NCI-H2081 treated with DMSO at 0.1 percent for 48 hours (cell line): Measurements from ENCODE around the gene SGMS2.

ENCODE experiments used
- DNase-seq: peaks from one replicate; lab custom pipeline; 2025; lab: John Stamatoyannopoulos, UW

The SGMS2 gene

GRCh38 chr4:107824350-107825071 lies at the start of gene SGMS2:
TSS of gene SGMS2 (plus strand) at chr4:107824932. CDS start at chr4:107895554, 70,622 bp downstream.
- DNase-seq = no peak

GRCh38 chr4:107777890-107778289 lies 46.8 kb upstream of the SGMS2 start:
- DNase-seq = no peak

- no peak for DNase-seq
Measured at GRCh38 chr4:107778784-107779530, 45.8 kb upstream of the SGMS2 start.

DNA sequence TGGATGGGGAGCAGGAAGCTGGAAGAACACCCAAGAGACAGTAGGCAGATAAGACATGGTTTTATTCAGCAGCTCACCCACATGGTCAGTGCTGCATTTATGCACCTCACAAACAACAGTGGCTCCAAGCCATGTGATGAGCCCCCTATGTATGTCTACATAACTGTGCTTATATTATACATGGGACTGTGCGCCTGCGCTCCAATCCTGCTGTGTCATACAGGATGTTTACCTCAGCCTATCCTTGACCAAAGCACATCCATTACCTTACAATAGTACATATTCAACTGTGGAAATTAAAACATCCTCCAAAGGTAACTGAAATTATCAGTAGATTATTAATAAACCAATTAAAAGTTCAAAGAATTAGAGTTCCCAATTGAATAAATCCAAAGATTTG lies 44.1 kb upstream of the SGMS2 start:
- no peak for DNase-seq

DNA sequence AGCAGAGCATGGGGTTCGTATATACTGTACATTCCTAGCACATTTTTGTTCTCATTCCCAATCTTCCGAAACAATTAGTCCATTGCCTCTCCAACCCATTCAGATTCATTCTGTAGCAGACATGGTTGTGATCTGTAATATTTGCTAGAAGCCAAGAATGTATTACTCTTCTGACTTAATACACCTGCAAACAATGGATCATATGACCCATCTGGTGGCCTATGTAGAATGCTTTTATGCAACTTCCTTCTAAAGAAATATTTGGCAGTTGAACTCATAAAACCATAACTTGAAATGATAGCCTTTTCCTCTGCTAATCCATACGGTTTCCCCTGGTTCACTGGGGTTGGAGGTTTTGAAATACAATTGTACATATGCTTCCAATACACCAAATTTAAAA lies 32.8 kb upstream of the SGMS2 start:
- DNase-seq = no peak

- no peak for DNase-seq
Measured at GRCh38 chr4:107792711-107793110, 32.0 kb upstream of the SGMS2 start.

GRCh38 chr4:107793996-107794395 lies 30.7 kb upstream of the SGMS2 start:
- DNase-seq = no peak

GRCh38 chr4:107799669-107800450 lies 24.9 kb upstream of the SGMS2 start:
- no peak for DNase-seq

DNA sequence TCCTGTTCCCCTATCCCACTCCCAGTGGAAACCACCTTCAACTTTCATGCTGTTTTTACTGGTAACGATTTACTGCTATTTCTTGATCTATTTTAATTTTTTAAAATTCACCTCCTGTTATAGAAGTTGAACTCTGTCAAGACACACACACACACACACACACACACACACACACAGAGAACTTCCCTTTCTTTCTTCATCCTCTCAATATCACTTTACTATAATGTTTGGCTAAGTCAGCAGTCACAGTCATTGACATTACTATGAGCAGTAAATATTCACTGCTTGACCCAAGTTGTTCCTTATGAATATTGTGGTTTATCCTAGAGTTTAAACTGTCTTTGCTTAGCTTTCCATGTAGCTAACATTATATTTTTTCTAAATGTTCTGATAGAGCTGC lies 24.0 kb upstream of the SGMS2 start:
- DNase-seq = no peak

DNA sequence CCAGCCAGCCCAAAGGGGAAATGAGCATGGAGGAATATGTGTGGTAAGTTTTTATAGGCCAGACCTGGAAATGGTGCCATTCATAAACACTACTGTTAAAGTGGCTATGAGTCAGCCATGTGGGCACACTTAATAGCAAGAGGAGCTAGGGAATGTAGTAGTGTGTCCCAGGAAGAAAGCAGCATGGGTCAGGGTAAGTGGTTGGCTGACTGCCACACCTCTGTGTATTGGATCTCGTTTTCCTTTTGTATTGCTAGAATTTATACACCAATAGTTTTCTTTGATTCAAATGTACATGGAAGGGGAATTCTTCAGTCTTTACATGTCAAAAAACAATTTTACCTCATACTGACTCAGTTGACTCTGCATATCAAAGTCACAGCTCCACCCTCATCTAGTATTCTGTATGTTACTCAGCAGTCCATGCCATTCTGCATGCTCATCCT lies 22.9 kb upstream of the SGMS2 start:
- DNase-seq = no peak

GRCh38 chr4:107804956-107805355 lies 19.8 kb upstream of the SGMS2 start:
- no peak for DNase-seq

GRCh38 chr4:107806196-107806595 lies 18.5 kb upstream of the SGMS2 start:
- no peak for DNase-seq

- DNase-seq = no peak
Measured at GRCh38 chr4:107808572-107808971, 16.2 kb upstream of the SGMS2 start.

DNA sequence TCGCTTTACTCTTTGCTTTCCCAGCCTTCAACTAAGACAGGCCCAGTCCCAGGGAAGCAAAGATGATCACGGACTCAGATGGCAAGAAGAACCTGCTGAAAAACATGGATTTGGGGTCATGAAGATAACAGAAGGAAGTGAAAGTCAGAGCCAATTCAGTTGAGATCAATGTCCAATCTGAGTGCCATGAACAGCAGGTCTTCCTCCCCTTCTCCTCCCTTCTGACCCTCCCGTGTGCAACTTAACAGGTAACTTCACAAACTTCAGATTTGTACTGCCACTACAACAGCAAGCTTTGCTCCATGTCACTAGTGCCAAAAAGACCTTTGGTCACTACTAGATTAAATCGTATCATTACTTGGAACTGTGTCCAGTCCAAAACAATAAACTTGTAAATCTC lies 15.5 kb upstream of the SGMS2 start:
- no peak for DNase-seq

DNA sequence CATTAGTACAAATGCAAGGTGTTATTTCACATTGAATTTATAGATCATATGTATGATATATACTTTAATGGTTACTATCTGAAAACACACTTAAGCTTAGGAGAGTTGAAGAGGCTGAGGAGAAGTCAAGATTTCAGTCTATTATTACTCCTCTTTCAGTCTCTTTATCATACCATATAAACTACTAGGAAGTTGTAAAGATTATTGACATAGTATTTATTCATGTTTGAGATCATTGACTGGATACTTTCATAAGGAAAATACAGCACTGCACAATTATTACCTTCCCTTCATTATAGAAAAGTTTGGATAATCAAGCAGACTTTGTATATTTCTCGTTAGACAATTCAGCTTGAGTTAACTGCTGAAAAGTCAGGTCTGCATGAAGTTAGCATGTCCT lies 10.0 kb upstream of the SGMS2 start:
- DNase-seq = no peak

DNA sequence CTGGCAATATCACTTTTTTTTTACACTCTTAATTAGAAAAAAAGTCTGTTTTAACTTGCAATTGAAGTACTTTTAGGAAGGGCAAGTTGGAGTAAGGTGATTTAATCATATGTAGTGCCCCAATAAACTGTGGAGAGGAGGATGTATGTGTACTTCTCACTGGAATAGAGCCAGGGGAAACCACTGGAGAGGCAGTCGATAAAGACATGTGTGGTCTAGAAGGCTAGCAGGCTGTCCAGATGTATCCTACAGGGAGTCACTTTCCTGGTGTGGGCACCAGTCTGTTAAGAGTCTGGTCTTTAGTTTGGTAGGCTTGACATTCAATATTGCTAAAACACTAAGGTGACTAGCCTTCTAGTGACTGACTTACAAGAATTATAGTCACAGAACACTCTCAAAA lies 9.6 kb upstream of the SGMS2 start:
- DNase-seq = no peak

- DNase-seq = no peak
Measured at GRCh38 chr4:107818301-107818910, 6.3 kb upstream of the SGMS2 start.

GRCh38 chr4:107823870-107824349 lies 822 bp upstream of the SGMS2 start:
- no peak for DNase-seq

- DNase-seq = no peak
Measured at GRCh38 chr4:107825072-107825824, 516 bp downstream of the SGMS2 start.

DNA sequence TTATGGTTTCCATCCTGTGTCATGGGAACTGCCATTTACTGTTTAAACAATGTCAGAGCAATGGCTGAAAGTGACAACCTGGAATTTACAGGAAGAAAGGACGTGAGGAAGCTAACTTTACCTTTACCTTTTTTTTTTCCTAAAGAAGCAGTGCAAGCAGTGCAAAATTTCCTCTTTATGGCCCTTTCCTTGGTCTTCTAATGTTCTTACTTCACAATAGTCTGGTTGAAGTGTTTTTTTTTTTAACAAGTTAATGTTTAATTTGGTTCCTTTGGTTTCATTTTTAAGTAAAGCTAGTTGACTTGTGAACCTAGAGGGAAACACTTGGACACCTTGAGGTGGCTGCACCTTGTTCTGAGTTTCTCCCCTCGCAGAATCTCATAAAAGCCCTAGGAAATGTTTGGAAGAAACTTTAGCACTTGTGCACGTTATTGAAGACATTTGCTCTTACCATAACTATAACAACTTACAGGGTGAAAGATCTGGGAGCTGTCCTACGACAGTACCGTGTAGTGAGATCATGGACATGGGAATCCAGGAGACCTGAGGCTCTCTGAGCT lies 1.8 kb downstream of the SGMS2 start:
- no peak for DNase-seq
